GM06990 (cell line): Measurements from ENCODE around the gene COMMD1.

Source experiments
- DNase-seq: peaks from one replicate; pipeline ENCODE4 v3.0.0-alpha.2; 2011; ENCODE audit not compliant: insufficient read length; ENCODE audit errors: extremely low read depth
- H3K27me3 ChIP-seq: replicated peaks from 2 replicates; pipeline ENCODE4 v1.6.0; 2011; ENCODE audit warnings: low read length; ENCODE audit not compliant: control insufficient read depth, insufficient read depth
- H3K36me3 ChIP-seq: 2 replicates; pipeline ENCODE4 v1.5.1; 2011; ENCODE audit warnings: low read length; ENCODE audit not compliant: control insufficient read depth, insufficient read depth
- H3K4me3 ChIP-seq: replicated peaks from 2 replicates; pipeline ENCODE4 v1.5.1; 2011; ENCODE audit warnings: low read depth, mild to moderate bottlenecking, control low read depth, low read length
- TF ChIP-seq, protein P1 (sequence below): IDR thresholded peaks from 2 replicates; pipeline ENCODE4 v1.5.1; 2011; ENCODE audit warnings: low read length, control low read depth, mild to moderate bottlenecking, inconsistent platforms; ENCODE audit not compliant: insufficient read depth, poor library complexity, severe bottlenecking

COMMD1 gene

DNA sequence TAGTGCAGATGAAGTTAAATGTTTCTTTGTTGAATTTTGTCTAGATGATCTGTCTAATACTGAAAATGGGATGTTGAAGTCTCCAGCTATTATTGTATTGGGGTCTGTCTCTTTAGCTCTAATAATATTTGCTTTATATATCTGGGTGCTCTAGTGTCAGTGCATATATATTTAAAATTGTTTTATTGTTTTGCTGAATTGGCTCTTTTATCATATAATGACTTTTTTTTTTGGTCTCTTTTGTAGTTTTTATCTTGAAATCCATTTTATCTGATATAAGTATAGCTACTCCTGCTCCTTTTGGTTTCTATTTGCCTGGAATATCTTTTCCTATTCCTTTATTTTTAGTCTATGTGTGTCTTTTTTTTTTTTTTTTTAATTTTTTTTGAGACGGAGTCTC, 79.2 kb downstream of the COMMD1 start:
- no peaks in the 10 kb centered on the region for H3K36me3 ChIP-seq

DNA sequence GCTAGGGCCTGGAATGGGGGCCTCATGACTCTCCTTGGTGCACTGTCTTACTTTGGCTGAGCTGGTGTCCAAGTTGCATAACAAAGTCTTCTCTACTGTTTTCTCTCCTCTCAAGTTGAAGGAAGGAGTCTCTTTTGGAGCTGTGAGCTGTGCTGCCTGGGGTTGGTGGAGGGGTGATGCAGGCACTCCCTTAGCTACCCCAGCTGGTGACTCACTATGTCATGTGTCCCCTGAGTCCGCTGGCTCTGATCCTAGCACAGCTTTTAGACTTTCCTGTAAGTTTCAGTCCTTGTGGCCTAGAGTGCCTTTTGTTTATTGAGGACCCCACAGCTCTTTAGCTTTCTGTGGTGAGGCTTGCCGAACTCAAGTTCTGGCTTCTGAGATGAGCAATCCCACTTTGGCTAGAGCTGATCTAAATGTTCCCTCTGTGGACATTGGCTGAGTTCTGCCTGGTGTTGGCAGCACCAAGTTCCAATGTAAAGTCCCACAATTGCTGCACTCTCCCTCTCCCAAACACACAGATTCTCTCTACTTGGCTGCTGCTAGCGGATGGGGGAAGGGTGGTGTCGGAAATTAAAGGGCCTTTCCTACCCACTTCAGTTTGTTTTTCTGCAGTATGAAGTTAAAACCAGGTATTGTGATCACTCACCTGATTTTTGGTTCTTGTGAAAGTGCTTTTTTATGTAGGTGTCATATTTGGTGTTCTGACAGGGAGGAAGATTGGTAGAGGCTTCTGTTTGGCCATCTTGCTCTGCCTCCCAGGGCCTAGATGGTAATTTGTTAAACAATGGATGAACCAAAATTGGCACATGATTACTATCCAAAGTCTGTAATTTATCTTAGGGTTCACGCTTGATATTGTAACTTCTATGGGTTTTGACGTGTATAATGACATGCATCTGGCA, 83.2 kb downstream of the COMMD1 start:
- TF ChIP-seq, protein P1, sequence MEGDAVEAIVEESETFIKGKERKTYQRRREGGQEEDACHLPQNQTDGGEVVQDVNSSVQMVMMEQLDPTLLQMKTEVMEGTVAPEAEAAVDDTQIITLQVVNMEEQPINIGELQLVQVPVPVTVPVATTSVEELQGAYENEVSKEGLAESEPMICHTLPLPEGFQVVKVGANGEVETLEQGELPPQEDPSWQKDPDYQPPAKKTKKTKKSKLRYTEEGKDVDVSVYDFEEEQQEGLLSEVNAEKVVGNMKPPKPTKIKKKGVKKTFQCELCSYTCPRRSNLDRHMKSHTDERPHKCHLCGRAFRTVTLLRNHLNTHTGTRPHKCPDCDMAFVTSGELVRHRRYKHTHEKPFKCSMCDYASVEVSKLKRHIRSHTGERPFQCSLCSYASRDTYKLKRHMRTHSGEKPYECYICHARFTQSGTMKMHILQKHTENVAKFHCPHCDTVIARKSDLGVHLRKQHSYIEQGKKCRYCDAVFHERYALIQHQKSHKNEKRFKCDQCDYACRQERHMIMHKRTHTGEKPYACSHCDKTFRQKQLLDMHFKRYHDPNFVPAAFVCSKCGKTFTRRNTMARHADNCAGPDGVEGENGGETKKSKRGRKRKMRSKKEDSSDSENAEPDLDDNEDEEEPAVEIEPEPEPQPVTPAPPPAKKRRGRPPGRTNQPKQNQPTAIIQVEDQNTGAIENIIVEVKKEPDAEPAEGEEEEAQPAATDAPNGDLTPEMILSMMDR = no peak
- H3K4me3 ChIP-seq = no peak overlapping the region
- no peaks in the 10 kb centered on the region for H3K27me3 ChIP-seq
- H3K36me3 ChIP-seq = no peaks in the 10 kb centered on the region
- DNase-seq = no peak

More for the DNA sequence above, 79.2 kb downstream of the COMMD1 start:
- DNase-seq = no peak
- no peaks in the 10 kb centered on the region for H3K27me3 ChIP-seq
- no peak overlapping the region for H3K4me3 ChIP-seq
- TF ChIP-seq, protein P1 = no peak

DNA sequence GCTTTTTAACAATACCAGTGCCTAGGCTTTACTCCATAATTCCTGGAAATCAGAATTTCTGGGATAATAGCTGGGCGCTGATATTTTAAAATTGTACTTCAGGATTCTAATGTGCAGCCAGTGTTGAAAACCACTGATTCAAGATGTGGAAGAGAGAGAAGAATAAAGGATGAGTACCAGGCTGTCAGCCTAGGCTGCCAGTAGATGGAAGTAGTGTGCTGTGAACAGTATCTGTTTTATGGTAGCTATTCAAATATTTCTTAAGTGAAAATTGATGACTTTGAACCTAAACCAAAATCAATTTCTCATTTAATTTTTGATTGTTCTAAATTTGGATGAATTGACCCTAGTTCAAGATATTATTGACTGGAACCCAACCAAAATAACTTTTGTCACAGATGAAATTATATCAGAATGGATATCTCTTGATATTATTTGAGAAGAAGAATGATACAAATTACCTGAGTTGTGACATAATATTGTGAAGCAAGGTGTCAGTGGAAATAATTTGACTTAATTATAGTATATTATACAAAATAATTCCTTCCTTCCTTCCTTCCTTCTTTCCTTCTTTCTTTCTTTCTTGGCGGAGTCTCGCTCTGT, 88.0 kb downstream of the COMMD1 start:
- Histone ChIP-seq H3K4me3 (no peak overlapping the region), H3K36me3 (no peaks in the 10 kb centered on the region), H3K27me3 (no peaks in the 10 kb centered on the region)
- DNase-seq = no peak
- TF ChIP-seq, protein P1 = peak; percentile 72

DNA sequence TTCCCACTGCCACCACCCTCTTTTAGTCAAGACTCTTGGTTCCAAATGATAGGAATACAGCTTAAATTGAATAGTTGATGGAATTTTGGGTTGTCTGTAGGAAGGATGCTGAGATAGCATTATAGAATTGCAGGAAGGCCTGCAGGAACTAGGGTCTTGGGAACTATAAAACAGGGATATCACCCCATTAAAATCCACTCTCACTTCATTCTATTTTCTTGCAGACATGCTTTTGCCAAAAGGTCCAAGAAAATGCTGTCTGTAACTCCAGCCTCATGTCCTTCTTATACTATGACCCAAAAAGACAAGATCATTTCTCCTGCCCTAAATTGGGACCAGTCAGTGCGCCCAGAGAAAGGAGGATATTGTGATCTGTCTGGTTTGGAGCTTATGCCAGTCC, 89.1 kb downstream of the COMMD1 start:
- no peaks in the 10 kb centered on the region for H3K36me3 ChIP-seq
- no peak for DNase-seq
- no peaks in the 10 kb centered on the region for H3K27me3 ChIP-seq
- no peak overlapping the region for H3K4me3 ChIP-seq
- TF ChIP-seq, protein P1 = no peak

DNA sequence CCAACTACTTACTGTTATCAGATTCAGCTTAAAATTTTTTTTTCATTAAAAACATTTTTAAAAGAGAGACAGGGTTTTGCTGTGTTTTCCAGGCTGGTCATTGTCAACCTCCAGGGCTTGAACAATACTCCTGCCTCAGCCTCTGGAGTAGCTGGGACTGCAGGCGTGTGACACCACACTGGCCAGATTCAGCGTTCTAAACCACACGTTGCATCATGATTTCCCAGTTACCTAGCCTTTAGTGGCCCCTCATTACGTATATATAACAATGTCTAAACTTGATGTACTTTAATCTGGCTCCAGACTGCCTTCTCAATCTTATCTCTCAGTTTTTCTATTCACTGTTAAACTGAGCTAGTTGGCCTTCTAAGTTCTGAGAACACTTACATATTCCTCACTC, 89.6 kb downstream of the COMMD1 start:
- H3K36me3 ChIP-seq = no peaks in the 10 kb centered on the region
- H3K27me3 ChIP-seq = no peaks in the 10 kb centered on the region
- TF ChIP-seq, protein P1 = no peak
- H3K4me3 ChIP-seq = no peak overlapping the region
- DNase-seq = no peak
